CD4-positive, alpha-beta T cell treated with Interleukin-15 for 4 hours (primary cell): ENCODE data around the gene RBMS3.

Experiments used
- DNase-seq: peaks from one replicate; pipeline ENCODE4 v3.0.0-alpha.2; 2020; ENCODE audit warnings: low spot score

RBMS3 gene

GRCh38 chr3:29746163-29746760, 465.4 kb downstream of the RBMS3 start:
- no peak for DNase-seq

GRCh38 chr3:29747991-29748390, 467.1 kb downstream of the RBMS3 start:
- DNase-seq = no peak

- no peak for DNase-seq
These were observed 470.9 kb downstream of the RBMS3 start for GRCh38 chr3:29751647-29752314.

- no peak for DNase-seq
These were observed 473.5 kb downstream of the RBMS3 start for GRCh38 chr3:29754346-29754745.

GRCh38 chr3:29755416-29755815, 474.5 kb downstream of the RBMS3 start:
- no peak for DNase-seq

GRCh38 chr3:29757054-29757777, 476.3 kb downstream of the RBMS3 start:
- DNase-seq = no peak

- no peak for DNase-seq
These were observed 477.2 kb downstream of the RBMS3 start for GRCh38 chr3:29758108-29758433.

- no peak for DNase-seq
These were observed 477.8 kb downstream of the RBMS3 start for GRCh38 chr3:29758434-29759322.

GRCh38 chr3:29759411-29760225, 478.7 kb downstream of the RBMS3 start:
- no peak for DNase-seq

- DNase-seq = no peak
These were observed 479.4 kb downstream of the RBMS3 start for GRCh38 chr3:29760226-29760685.

GRCh38 chr3:29761517-29761916, 480.6 kb downstream of the RBMS3 start:
- DNase-seq = no peak

- DNase-seq = no peak
These were observed 482.2 kb downstream of the RBMS3 start for GRCh38 chr3:29763115-29763514.

GRCh38 chr3:29764041-29764440, 483.2 kb downstream of the RBMS3 start:
- no peak for DNase-seq

- no peak for DNase-seq
These were observed 483.9 kb downstream of the RBMS3 start for GRCh38 chr3:29764603-29765254.

GRCh38 chr3:29771602-29772001, 490.7 kb downstream of the RBMS3 start:
- DNase-seq = no peak

GRCh38 chr3:29772436-29772835, 491.6 kb downstream of the RBMS3 start:
- DNase-seq = no peak

- DNase-seq = no peak
These were observed 492.6 kb downstream of the RBMS3 start for GRCh38 chr3:29773481-29773880.

GRCh38 chr3:29775340-29775739, 494.5 kb downstream of the RBMS3 start:
- no peak for DNase-seq

- DNase-seq = no peak
These were observed 497.0 kb downstream of the RBMS3 start for GRCh38 chr3:29777869-29778268.

GRCh38 chr3:29789686-29790085, 508.8 kb downstream of the RBMS3 start:
- DNase-seq = no peak

- no peak for DNase-seq
These were observed 515.9 kb downstream of the RBMS3 start for GRCh38 chr3:29796808-29797207.
